Glomerular endothelial cell (primary cell): ENCODE measurements around the gene CDKL5. TPM values are rescaled to one million over a fixed set of nuclear protein-coding genes. Genes with fewer than 3 reads are reported as not detected.

ENCODE experiments used
- DNase-seq: peaks from one replicate; pipeline ENCODE4 v3.0.0-alpha.2; 2011; ENCODE audit warnings: low read depth, low spot score; ENCODE audit errors: extremely low read depth
- total RNA-seq: library from RNA; depleted of rRNA; stranded (reverse); fragments of >200 nt; gene quantifications from 2 replicates; pipeline ENCODE4 v1.2.3, GENCODE V29; 2015

Gene CDKL5
- total RNA-seq, 1 donor from 2014 or later: 5.4 TPM

DNA sequence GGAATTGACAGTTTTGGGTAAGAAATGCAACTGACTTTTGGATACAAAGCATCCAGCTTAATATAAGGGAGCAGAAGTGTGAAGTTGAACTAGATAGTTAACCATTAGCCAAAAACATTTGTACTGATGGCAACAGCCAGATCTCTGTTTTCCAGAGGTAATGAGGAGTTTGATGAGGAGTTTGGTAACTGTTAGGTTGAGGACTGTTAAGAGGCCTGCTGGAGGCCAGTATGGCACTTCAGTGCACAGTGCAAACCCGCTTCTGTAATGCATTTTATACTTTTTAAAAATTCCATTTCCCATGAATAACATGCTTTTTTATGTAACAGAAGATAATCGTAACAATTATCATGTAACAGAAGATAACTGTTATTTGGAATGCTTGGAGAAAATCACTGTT lies 30.0 kb downstream of the CDKL5 start:
- DNase-seq: no peak

DNA sequence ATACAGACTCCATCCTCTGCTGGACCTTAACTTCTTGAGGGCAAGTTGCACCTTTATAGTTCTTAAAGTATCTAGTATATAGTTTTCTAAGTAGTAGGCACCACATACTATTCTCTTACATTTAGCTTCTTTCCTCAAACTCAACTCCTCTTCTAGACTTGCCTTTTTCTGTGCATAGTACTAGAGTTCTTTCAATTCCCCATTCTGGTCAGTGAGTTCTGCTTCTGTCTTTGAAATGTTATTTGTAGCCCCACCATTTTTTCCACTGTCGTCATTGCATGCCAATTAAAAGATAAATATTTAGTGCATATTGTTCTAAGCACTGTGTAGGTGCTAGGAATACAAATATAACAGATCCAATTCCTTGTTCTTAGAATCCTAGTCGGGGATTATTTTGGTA lies 31.6 kb downstream of the CDKL5 start:
- no peak for DNase-seq

DNA sequence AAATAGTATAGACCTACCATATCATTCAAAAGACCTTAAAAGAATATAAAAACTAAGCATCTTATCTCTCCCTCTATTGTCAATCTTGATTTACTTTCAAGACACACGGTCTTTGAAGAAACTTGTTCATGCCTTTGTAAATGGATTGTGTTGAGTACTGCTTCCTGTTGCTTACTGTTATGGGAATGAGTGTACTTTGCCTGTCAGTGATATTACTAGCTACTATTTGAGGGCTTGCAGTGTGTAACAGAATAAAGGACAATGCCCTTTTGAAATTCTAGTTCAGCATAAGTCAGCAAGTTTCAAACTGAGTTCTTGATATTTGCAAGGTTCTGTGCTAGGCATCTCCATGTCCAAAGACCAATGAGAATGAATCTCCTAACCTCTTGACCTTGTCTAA lies 36.0 kb downstream of the CDKL5 start:
- DNase-seq: no peak

DNA sequence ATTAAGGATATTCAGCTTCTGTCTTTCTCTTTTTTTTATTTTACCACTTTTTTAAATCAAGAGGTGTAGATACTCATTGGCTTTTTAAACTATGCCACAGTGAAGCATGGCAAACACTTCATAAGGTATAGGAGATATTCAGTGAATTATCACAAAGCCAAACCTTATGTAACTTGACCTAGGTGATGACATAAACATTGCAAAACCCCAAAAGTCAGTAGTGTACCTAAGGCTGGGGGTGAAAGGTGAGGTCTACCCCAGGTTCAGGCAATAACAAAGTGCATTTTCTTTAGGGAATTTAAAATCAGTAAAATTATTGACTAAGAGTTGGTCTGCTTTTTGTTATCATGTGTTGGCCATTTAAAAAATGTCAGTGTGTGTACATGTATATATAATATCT lies 39.1 kb downstream of the CDKL5 start:
- DNase-seq: no peak

DNA sequence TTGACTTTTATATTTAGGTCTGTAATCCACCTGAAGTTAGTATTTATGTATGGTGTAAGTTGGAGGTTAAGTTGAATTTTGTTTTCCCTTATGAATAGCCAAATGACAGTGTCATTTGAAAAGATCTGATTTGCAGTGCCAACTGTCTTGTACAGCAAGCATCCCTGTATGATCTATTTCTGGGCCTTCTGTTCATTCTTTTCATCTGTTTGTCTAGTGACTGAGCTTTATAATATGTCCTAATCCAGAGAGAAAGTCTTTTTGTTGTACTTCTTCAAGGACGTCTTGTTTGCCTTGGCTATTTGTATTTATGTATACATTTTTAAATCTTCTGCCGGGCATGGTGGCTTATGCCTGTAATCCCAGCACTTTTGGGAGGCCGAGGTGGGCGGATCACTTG lies 39.6 kb downstream of the CDKL5 start:
- no peak for DNase-seq

DNA sequence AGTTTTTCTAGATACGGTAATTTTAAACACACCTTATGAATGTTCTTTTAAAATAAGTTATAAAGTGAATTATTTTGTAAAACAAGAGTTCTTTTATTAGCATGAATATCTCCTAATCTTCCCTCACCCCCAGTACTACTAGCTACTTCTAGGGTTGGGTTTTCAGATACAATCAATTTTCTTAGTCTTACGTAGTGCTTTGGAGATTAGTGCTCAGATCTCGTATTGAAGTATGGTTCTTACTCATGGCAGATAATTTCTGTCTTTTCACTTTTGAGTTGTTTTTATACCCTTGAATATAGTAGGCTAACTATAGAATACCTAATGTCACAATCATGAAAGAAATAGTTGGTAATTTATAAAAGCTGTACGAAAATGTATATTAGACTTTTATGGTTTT lies 43.2 kb downstream of the CDKL5 start:
- no peak for DNase-seq

DNA sequence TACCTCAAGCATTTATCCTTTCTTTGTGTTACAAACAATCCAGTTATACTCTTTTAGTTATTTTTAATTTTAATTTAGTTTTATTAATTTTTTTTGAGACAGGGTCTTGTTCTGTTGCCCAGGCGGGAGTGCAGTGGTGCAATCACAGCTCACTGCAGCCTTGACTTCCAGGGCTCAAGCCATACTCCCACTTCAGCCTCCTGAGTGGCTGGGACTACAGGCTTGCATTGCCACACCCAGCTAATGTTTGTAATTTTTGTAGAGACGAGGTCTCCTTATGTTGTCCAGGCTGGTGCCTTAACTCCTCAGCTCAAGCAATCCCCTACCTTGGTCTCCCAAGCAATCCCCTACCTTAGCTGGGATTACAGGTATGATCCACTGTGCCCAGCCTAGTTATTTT lies 45.9 kb downstream of the CDKL5 start:
- no peak for DNase-seq

DNA sequence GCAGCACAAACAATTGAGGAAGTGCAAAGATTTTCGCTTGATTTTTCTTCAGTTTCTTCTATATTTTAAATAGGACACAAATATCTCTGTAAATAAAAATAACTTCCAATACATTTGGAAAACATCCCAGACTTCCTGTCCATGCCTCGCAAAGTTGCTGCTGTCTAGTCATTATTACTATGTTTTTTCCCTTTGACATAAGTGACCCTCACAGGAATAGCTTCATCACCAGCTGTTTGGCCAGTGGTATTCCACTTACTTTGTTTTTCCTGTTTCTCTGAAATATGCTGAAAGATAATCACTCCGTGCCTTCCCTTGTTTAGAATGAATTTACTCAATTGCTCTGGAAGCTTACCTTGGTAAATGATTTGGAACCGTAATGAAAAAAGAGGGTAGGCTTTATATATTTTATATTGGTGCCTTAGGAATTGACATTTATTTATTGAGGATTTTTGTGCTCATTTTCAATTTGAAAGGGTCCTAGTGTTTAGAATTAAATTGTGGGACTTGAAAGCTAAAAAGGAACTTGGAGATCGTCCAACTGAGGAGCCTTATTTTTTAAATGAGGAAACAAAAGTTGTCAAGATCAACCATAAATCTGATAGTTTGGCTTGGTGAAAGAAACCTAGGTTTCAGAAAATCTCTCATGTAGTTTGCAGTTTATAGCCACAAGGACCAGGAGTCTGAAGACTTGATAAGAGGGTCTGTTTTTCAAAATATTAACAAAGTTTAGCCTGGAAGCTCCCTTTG lies 65.6 kb downstream of the CDKL5 start:
- DNase-seq: no peak

DNA sequence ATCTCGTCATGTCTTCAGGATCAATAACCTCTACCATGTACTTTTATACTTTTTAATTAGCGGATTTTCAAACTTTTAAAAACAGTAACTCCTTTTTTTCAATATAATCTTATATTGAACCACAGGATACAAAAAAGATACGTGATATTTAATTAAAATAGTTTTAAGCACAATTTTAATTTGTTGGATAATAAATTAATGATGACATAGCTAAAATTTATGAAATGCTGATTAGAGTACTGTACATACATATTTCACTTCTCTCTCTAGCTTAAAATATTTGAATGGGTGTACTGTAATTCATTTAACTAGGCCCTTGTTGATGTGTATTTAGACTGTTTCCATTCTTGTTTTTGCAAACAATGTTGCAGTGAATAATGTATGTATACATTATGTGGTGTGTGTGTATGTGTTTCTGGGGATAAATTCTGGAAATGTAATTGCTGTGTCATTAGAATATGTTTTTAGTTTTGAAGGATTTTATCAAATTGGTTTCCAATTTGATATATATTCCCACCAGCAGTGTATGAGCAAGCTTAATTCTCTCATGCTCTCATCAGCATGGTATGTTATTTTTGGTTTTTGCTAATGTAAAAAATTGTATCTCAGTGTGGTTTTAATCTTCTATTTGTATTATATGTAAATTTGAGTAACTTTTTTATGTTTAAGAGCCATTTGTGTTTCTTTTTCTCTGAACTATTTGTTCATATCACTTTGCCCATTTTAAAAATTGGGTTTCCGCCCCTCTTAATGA lies 66.4 kb downstream of the CDKL5 start:
- DNase-seq: no peak

DNA sequence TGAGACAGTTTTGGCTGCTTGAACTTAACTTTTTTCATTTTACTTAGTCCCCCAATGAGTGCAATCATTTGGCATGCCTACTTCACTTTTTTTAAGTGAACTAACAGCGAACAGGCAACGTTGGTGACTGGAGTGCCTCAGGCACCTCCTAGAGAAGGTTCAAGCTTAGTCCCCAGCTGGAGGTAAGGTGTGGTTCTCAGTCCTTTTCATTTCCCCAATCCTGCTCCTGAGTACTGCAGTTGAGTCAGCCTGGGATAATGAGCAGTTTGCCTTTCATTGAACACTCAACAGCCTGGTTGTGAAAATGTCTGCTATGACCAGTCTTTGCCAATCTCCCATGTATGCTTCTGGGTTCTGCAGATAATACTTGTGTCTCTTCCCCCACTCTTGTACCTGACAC lies 109.5 kb downstream of the CDKL5 start:
- no peak for DNase-seq

DNA sequence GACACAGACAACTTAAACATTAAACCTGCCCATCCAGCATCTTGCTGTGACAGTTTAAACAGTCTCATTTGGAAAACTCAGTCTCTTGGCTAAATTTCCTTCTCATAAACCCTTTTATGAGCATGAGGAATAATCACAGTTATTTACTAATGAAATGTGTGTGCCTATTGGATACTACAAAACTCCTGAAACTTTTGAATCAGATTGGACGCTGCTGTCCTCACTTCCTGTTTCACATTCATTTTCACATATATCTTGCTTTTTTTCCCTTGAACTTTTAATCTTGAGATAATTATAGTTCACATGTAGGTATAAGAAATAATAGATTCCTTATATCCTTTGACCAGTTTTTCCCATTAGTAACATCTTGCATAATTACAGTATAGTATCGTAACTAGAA lies 111.7 kb downstream of the CDKL5 start:
- no peak for DNase-seq

DNA sequence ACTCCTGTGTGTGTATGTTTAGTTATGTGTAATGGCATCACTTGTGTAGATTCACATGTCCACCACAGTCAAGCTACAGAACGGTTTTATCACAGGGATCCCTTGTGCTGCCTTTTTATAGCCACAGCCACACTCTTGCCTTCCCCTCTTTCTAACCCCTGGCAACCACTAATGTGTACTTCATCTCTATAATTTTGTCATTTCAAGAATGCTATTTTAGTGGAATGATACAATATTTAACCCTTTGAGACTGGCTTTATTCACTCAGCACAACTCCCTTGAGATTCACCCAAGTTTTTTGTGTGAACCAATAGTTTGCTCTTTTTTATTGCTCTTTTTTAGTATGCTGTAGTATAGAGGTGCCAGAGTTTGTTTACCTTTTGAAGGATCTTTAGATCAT lies 112.1 kb downstream of the CDKL5 start:
- no peak for DNase-seq

DNA sequence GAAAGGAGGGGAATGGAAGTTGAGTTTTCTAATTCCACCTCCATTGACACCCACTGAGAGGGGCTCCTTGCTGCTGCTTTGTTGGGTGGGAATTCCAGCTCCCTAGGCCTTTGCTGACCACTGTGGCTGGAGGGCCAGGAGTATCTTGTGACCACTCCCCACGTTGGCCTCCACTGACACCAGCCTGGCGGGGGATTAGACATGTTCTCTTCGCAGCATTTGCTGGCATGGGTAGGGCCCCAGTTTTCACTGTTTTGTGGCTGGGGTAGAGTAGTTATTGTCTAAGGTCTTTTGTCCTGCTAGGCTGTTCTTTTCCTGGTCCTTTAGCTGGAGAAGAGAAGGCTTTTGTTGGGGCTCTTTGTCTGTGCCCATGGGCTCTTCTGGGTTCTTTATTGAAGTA lies 116.7 kb downstream of the CDKL5 start:
- DNase-seq: no peak

DNA sequence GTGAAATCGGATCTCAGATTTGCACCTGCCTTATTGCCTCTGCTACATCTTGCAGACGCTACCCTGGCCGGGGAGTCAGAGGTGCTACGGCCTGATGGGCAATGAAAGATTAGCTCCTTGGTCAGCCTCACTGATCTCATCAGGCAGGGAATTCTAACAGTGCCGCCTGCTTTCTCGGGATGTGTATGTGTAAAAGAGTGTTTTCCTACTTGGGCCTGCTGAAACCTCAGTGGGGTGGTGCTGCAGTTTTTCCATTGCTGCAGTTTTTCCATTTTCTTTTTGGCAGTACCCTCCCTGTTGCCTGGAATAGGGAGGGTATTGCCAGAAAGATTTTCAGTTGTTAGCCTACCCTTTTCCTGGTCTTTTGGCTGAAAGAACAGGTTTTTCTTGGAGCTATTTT lies 117.5 kb downstream of the CDKL5 start:
- no peak for DNase-seq

DNA sequence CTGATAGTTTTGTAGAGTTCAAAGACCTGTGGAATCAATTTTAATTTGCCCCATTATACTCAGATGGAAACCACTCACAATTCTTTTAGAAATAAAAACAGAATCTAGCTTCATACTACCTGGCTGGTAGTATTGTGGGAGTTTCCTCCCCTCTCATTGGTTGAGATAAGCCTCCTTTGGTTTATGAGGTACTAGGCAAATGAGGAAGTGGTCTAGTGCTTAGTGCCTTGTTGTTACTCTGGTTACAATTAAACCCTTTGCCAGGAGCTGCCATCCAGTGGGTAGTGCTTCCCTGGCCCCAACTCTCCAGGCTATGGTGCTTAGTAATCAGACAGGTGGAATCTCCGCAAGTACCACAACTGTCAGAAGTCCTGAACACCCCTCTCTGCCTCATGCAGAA lies 118.3 kb downstream of the CDKL5 start:
- no peak for DNase-seq

DNA sequence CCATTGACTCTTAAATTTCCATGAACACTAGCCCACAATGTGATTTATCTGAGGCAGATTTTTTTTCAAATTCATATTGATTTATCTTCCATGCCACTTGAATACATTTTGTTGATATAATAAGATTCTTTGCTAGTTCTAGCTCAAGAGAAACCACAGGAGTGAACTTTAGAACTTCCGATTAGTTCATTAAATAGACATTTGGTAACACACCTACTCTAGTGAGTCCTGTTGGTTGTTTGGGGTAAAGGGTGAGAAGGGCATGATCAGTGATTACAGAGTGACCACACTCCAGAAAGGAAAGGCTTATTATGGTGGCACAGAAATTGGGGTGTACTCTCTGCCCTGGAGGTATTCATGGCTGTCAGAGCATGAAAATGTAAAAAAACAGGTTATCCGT lies 120.4 kb downstream of the CDKL5 start:
- no peak for DNase-seq

DNA sequence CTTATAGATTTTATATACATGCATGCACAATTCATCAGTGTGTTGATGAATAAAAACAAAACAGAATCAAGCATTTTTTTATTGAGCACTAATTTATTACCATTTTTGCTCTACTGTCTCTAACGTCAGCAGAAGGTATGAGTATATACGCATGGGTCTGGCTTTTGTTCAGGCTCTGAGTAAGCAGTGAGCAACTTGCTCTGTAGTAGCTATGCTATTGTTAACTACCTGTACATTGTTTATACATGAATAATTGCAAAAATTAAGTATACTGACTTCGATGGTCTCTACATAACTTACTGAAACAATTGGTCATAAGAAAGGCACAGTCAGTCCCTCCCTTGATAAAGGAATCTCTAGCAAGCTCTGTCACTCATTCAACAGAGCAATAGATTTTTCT lies 123.6 kb downstream of the CDKL5 start:
- no peak for DNase-seq

DNA sequence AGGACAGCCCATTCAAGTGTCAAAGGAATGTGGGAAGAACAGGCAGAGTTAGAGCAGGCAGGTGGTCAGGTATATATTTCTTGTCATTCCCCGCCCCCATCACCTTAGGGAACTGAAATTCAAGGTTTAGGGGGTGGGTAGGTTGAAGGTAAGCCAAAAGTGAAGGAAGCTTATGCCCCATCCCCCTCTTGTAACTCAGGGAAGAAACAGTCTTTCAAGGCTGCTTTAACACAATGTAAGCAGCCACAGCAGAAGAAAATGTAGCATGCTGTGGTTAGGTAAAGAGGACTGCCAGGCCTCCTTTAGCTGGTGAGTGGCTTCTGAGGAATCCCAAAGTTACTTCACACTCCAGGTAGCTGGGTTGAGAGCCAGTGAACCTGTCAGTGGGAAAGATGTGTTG lies 124.2 kb downstream of the CDKL5 start:
- DNase-seq: no peak

DNA sequence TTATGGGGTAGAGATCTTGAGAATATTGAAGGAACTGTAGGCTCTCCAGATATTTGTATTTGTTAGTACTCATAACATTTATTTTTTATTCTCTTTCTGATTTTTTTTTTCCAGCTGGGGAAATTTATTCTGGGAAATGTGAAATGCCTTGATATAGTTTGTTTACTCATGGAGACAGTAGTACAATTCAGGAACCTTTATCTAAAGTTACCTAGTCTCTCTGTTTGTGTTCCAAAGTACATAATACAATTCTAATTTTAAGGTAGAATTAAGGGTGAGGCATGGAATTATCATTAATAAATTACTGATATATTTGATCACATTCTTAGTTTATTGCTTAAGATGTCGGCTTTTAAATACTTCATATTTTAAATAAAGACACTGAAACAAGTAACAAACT lies 132.5 kb downstream of the CDKL5 start:
- no peak for DNase-seq

DNA sequence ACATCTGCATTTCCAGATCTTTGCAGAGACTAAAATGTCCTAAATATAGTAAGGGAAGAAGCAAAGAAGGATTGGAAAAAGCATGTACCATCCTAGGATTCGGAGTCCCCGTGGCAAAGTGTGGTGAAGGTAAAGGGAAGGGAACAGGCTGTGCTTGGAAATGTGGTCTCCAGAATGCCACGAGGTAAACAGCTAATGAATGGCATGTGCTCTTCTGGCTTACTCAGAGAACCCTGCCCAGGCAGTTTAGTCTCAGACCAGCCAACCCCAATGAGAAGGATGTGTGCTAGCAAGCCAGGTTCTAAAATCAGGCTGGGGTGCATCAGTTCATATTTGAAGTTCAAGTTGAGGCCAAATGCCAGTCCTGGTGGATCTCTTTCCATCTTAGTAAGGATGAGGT lies 133.4 kb downstream of the CDKL5 start:
- DNase-seq: no peak

DNA sequence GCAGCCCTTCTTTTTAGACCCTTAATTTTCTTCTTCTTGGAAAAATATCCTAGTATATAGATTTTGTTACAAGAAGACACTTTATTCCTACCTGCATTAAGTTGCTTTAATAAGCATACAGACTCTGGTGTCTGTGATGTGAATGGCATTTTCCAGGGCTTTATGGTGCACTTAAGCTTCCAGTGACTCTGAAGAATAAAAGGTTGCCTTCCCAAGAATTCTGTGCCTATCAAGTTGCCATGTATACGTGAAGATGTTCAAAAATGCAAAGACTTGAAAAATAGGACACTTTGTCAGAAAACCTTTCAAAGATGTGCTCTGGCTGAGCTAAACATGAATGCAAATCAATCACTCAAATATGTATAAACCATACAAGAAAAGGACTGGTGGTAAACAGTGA lies 135.6 kb downstream of the CDKL5 start:
- no peak for DNase-seq

DNA sequence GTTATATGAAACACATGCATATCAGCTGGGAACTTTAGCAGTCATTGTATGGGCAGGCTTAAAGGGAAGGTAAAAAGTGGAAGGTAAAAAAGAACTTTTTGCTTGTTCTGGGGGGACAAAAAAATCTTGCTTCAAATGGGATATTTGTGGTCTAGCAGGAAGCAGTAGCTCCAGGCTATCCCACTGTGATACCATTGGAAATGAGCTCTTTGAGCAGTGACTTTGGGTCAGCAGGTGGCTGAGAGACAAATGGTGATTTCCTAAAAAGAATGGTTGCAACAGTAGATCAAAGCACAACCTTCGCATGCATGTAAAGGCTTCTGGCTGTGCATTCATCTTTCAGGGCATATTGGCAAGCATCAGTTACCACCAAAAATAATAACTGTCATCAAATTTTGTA lies 140.3 kb downstream of the CDKL5 start:
- no peak for DNase-seq

DNA sequence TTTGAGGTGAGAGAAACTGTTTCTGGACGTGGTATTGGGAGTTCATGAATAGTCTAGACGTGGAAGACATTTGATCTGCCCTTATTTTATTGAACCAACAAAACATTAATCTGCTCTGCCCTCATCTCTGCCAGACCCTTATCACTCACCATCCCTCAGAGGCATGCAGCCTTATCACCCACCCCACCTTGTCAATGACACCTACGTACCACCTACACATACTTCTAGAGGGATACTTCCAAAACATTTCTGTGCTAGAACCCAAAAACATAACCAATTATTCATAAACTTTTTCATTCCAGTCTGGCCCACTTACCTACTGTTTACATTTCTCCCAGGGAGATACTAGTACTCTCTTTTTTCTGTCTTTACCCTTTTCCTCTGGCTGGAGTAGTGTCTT lies 141.3 kb downstream of the CDKL5 start:
- DNase-seq: no peak
